ENCODE measurements around the gene KLHL40.

- TF ChIP-seq, protein P1, sequence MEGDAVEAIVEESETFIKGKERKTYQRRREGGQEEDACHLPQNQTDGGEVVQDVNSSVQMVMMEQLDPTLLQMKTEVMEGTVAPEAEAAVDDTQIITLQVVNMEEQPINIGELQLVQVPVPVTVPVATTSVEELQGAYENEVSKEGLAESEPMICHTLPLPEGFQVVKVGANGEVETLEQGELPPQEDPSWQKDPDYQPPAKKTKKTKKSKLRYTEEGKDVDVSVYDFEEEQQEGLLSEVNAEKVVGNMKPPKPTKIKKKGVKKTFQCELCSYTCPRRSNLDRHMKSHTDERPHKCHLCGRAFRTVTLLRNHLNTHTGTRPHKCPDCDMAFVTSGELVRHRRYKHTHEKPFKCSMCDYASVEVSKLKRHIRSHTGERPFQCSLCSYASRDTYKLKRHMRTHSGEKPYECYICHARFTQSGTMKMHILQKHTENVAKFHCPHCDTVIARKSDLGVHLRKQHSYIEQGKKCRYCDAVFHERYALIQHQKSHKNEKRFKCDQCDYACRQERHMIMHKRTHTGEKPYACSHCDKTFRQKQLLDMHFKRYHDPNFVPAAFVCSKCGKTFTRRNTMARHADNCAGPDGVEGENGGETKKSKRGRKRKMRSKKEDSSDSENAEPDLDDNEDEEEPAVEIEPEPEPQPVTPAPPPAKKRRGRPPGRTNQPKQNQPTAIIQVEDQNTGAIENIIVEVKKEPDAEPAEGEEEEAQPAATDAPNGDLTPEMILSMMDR (optimal IDR thresholded peaks at IDR 0.05 in 1 of 3, IDR thresholded peaks at IDR 0.05 in 1 of 3, conservative IDR thresholded peaks at IDR 0.05 in 1 of 3; ENCODE audit: extremely low read depth in 1 of 3, insufficient read depth in 2 of 3, low read length in 3 of 3), result no peak
- TF ChIP-seq EZH2 (IDR thresholded peaks at IDR 0.05; ENCODE audit: low read length), result no peak
Observed at GRCh38 chr3:42664438-42664803, 20.9 kb upstream of the KLHL40 start.
